ENCODE measurements around the gene PDIA5.

- TF ChIP-seq, protein P1, sequence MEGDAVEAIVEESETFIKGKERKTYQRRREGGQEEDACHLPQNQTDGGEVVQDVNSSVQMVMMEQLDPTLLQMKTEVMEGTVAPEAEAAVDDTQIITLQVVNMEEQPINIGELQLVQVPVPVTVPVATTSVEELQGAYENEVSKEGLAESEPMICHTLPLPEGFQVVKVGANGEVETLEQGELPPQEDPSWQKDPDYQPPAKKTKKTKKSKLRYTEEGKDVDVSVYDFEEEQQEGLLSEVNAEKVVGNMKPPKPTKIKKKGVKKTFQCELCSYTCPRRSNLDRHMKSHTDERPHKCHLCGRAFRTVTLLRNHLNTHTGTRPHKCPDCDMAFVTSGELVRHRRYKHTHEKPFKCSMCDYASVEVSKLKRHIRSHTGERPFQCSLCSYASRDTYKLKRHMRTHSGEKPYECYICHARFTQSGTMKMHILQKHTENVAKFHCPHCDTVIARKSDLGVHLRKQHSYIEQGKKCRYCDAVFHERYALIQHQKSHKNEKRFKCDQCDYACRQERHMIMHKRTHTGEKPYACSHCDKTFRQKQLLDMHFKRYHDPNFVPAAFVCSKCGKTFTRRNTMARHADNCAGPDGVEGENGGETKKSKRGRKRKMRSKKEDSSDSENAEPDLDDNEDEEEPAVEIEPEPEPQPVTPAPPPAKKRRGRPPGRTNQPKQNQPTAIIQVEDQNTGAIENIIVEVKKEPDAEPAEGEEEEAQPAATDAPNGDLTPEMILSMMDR (IDR thresholded peaks at IDR 0.05), result no peak
- TF ChIP-seq SP1 (CRISPR knock-in tag; conservative IDR thresholded peaks at IDR 0.05) (no peak), FOXJ3 (CRISPR knock-in tag; IDR thresholded peaks at IDR 0.05; ENCODE audit: borderline replicate concordance) (no peak), CREB1 (CRISPR knock-in tag; IDR thresholded peaks at IDR 0.05) (no peak), ZNF396 (CRISPR knock-in tag; IDR thresholded peaks at IDR 0.05; ENCODE audit: borderline replicate concordance) (no peak), USF2 (CRISPR knock-in tag; IDR thresholded peaks at IDR 0.05) (no peak)
- TF ChIP-seq, protein P2, sequence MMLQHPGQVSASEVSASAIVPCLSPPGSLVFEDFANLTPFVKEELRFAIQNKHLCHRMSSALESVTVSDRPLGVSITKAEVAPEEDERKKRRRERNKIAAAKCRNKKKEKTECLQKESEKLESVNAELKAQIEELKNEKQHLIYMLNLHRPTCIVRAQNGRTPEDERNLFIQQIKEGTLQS (CRISPR knock-in tag; conservative IDR thresholded peaks at IDR 0.05), result no peak
- TF ChIP-seq, protein P3, sequence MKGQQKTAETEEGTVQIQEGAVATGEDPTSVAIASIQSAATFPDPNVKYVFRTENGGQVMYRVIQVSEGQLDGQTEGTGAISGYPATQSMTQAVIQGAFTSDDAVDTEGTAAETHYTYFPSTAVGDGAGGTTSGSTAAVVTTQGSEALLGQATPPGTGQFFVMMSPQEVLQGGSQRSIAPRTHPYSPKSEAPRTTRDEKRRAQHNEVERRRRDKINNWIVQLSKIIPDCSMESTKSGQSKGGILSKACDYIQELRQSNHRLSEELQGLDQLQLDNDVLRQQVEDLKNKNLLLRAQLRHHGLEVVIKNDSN (CRISPR knock-in tag; IDR thresholded peaks at IDR 0.05), result no peak
- TF ChIP-seq, protein P4, sequence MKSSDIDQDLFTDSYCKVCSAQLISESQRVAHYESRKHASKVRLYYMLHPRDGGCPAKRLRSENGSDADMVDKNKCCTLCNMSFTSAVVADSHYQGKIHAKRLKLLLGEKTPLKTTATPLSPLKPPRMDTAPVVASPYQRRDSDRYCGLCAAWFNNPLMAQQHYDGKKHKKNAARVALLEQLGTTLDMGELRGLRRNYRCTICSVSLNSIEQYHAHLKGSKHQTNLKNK (CRISPR knock-in tag; IDR thresholded peaks at IDR 0.05), result no peak
These were observed 2.3 kb upstream of the PDIA5 start for GRCh38 chr3:123064506-123064905.

Measured in WTC11 (cell line).